Body of pancreas (tissue), 4 donors: ENCODE results near the gene CLEC16A. TPM values are rescaled to one million over a fixed set of nuclear protein-coding genes. Genes with fewer than 3 reads are reported as not detected.

Experiments
- ATAC-seq: fragments of 150-250 bp; one replicate; pipeline ENCODE4 v1.9.1; 2016
- DNase-seq, 4 donors: peaks; one replicate each; pipeline ENCODE4 v3.0.0-alpha.2; 2019
- H3K27ac ChIP-seq, 4 donors: fragments of 200-600 bp; sonication (generic); 1 replicate in 3 of 4; 2 replicates in 1 of 4; pipeline versions ENCODE4 v1.5.1 to v1.6.1; 2016 to 2019; ENCODE audit warnings: mild to moderate bottlenecking in 1 of 4, mixed read lengths in 1 of 4, moderate library complexity in 1 of 4
- H3K27me3 ChIP-seq, 2 donors: fragments of 200-600 bp; sonication (generic); one replicate each; pipeline ENCODE4 v1.6.0; 2016; ENCODE audit warnings: mild to moderate bottlenecking in 1 of 2
- H3K36me3 ChIP-seq, 2 donors: fragments of 200-600 bp; sonication (generic); replicated peaks in 1 of 2; 2 replicates each; pipeline ENCODE4 v1.5.1; 2016; ENCODE audit warnings: low read depth in 2 of 2; ENCODE audit not compliant: insufficient read depth in 1 of 2
- H3K4me1 ChIP-seq: fragments of 200-600 bp; sonication (generic); one replicate; pipeline ENCODE4 v1.6.0; 2016
- H3K4me3 ChIP-seq, 2 donors: fragments of 200-600 bp; sonication (generic); 1 replicate in 1 of 2; 2 replicates in 1 of 2; pipeline ENCODE4 v1.5.1; 2016 to 2019
- H3K9me3 ChIP-seq, 3 donors: fragments of 200-600 bp; sonication (generic); 1 replicate in 2 of 3; 2 replicates in 1 of 3; pipeline ENCODE4 v1.5.1; 2016
- CTCF ChIP-seq, 7 experiments: fragments of 450-650 bp in 4 of 7; fragments of 200-600 bp in 3 of 7; sonication (generic) in 3 of 7; IDR thresholded peaks; one replicate each; pipeline ENCODE4 v1.5.1; 2016 to 2019; ENCODE audit warnings: antibody characterized with exemption in 7 of 7
- POLR2A ChIP-seq, 3 donors: fragments of 450-650 bp; IDR thresholded peaks; one replicate each; pipeline ENCODE4 v1.6.1; 2016; ENCODE audit warnings: antibody characterized with exemption in 3 of 3, mild to moderate bottlenecking in 2 of 3
- WGBS, 2 donors: methylation state at CpG; one replicate each; pipeline ENCODE4 v1.1.5; 2017; 5-methylcytosine and 5-hydroxymethylcytosine counted together
- intact Hi-C: fragments of 100-400 bp; cut with DNase I; formaldehyde crosslinking; loops from one replicate; pipeline ENCODE4 v1.15.1; 2023
- total RNA-seq, 2 donors: library from RNA; depleted of rRNA; stranded (reverse); fragments of >200 nt; gene quantifications; one replicate each; pipeline ENCODE4 v1.1.0, GENCODE V29; 2016

CLEC16A gene
- total RNA-seq, 2 donors from 2014 or later: 15.0 to 21.4 TPM

GRCh38 chr16:10978871-10979446, 34.6 kb downstream of the CLEC16A start:
- no peak for ATAC-seq
- Histone ChIP-seq H3K4me3 (no peak overlapping the region), H3K9me3 (no peaks in the 10 kb centered on the region), H3K36me3 (no peaks in the 10 kb centered on the region), H3K27me3 (no peaks in the 10 kb centered on the region), H3K27ac (peak overlapping the region in 1 of 4 donors; percentile 32), H3K4me1 (peaks cover 4% of the 10 kb centered on the region)
- TF ChIP-seq CTCF (IDR thresholded peaks at IDR 0.05) (no peak), POLR2A (IDR thresholded peaks at IDR 0.05) (no peak)
- no peak for DNase-seq
- 92 to 93% methylated on average over 14 of the region's 14 CpGs for WGBS, 2 donors
- intact Hi-C loops: no loop called here

GRCh38 chr16:10979717-10980601, 35.6 kb downstream of the CLEC16A start:
- H3K27ac ChIP-seq: peak overlapping the region in 3 of 4 donors; percentile 11 to 32 (median 25)
- 68 to 79% methylated on average over 19 of the region's 19 CpGs for WGBS, 2 donors

GRCh38 chr16:10980813-10981212, 36.4 kb downstream of the CLEC16A start:
- H3K36me3 ChIP-seq: no peaks in the 10 kb centered on the region
- peaks cover 4% of the 10 kb centered on the region for H3K4me1 ChIP-seq
- ATAC-seq (no peak), DNase-seq (no peak)
- TF ChIP-seq CTCF (IDR thresholded peaks at IDR 0.05) (no peak), POLR2A (IDR thresholded peaks at IDR 0.05) (no peak)
- no peak overlapping the region for H3K27ac ChIP-seq
- intact Hi-C loops: no loop called here
- no peak overlapping the region for H3K4me3 ChIP-seq
- no peaks in the 10 kb centered on the region for H3K9me3 ChIP-seq
- 91 to 100% methylated on average over 3 of the region's 3 CpGs for WGBS, 2 donors
- no peaks in the 10 kb centered on the region for H3K27me3 ChIP-seq

More at GRCh38 chr16:10979717-10980601, 35.6 kb downstream of the CLEC16A start:
- ATAC-seq (peak; percentile 59), DNase-seq (peak in 2 of 4 donors; percentile 16 to 38)
- peaks cover 4% of the 10 kb centered on the region for H3K4me1 ChIP-seq
- no peaks in the 10 kb centered on the region for H3K9me3 ChIP-seq
- intact Hi-C loops: no loop called here
- no peaks in the 10 kb centered on the region for H3K36me3 ChIP-seq
- no peaks in the 10 kb centered on the region for H3K27me3 ChIP-seq
- H3K4me3 ChIP-seq: no peak overlapping the region
- TF ChIP-seq CTCF (IDR thresholded peaks at IDR 0.05) (no peak), POLR2A (IDR thresholded peaks at IDR 0.05) (no peak)

- H3K36me3 ChIP-seq: no peaks in the 10 kb centered on the region
- ATAC-seq (no peak), DNase-seq (no peak)
- H3K27me3 ChIP-seq: no peaks in the 10 kb centered on the region
- intact Hi-C loops: no loop called here
- no peak for TF ChIP-seq POLR2A (IDR thresholded peaks at IDR 0.05)
- TF ChIP-seq CTCF (IDR thresholded peaks at IDR 0.05): no peak
- no peaks in the 10 kb centered on the region for H3K9me3 ChIP-seq
- H3K4me1 ChIP-seq: peaks cover 4% of the 10 kb centered on the region
- H3K4me3 ChIP-seq: no peak overlapping the region
- no peak overlapping the region for H3K27ac ChIP-seq
- WGBS, 2 donors: 81 to 90% methylated on average over 4 of the region's 4 CpGs
Observed at GRCh38 chr16:10981697-10982216, 37.4 kb downstream of the CLEC16A start.
